ENCODE data around the gene HOXA9. TPM values are rescaled to one million over a fixed set of nuclear protein-coding genes. Genes with fewer than 3 reads are reported as not detected.

HOXA9 gene
- total RNA-seq, 1 donor from 2014 or later, result 14.5 TPM

DNA sequence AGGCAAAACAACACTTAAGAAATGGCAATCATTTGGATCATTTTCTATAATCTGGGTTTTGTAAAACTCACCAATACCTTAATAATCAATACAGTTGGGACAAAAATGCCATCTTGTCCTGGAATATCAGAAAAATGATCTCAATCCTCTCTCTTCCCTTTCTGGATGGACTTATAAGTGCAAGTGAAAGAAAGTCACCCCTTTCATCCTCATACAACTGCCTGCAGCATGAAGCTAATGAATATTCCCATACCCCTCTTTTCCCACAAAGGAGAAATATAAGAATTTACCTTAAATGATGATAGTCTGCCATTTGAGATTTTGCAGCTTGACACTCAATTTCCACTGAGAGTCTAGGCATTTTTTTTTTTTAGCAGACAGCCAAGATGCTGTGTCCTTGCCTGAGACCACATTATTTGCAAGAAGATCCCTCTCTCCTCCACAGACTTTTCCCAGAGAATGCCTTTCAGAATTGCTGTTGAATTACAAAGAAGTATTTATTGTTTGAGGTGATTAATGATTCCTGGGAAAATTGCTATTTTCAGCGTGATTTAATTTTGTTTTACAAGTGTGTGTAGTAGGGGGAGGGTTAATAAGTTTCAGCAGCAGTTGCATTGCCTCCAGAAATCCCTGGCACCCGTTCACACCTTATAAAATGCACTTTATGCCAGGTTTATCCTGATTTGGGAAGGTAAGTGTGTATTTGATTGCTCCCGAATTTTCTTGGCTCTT lies 38.6 kb downstream of the HOXA9 start:
- Mint-ChIP-seq H3K27ac (peak overlapping the region; percentile 100), H3K27me3 (ENCODE audit: low read depth) (no peaks in the 10 kb centered on the region), H3K4me1 (peaks cover 86% of the 10 kb centered on the region), H3K4me3 (peak overlapping the region; percentile 88), H3K36me3 (peaks cover 35% of the 10 kb centered on the region), H3K9me3 (no peaks in the 10 kb centered on the region)
- TF ChIP-seq, protein P1, sequence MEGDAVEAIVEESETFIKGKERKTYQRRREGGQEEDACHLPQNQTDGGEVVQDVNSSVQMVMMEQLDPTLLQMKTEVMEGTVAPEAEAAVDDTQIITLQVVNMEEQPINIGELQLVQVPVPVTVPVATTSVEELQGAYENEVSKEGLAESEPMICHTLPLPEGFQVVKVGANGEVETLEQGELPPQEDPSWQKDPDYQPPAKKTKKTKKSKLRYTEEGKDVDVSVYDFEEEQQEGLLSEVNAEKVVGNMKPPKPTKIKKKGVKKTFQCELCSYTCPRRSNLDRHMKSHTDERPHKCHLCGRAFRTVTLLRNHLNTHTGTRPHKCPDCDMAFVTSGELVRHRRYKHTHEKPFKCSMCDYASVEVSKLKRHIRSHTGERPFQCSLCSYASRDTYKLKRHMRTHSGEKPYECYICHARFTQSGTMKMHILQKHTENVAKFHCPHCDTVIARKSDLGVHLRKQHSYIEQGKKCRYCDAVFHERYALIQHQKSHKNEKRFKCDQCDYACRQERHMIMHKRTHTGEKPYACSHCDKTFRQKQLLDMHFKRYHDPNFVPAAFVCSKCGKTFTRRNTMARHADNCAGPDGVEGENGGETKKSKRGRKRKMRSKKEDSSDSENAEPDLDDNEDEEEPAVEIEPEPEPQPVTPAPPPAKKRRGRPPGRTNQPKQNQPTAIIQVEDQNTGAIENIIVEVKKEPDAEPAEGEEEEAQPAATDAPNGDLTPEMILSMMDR (IDR thresholded peaks at IDR 0.05; ENCODE audit: unreplicated experiment), result no peak
- no peak for DNase-seq (ENCODE audit: low spot score in 2 of 2, unreplicated experiment in 2 of 2)

DNA sequence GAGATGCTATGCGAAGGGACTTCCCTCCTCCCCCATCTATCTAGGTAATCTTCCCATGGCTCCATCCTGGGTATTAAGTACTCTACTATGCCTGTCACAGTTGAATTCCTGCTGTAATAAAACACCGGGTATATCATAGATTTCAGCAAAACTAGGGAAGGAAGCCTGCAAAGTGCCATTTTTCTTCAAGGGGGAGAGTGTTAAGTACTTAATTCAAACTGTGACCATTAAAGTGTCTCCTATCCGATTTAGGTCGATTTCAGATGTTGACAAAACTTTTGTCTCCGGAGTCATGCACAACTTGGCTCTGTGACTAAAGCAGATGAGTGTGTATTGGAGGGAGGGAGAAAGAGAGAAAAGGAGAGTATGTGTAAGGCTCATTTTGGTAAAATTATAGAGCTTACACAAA lies 39.3 kb downstream of the HOXA9 start:
- H3K4me1 Mint-ChIP-seq, result peaks cover 86% of the 10 kb centered on the region
- no peaks in the 10 kb centered on the region for H3K9me3 Mint-ChIP-seq
- no peak for DNase-seq (ENCODE audit: low spot score in 2 of 2, unreplicated experiment in 2 of 2)
- H3K27me3 Mint-ChIP-seq (ENCODE audit: low read depth), result no peaks in the 10 kb centered on the region
- H3K27ac Mint-ChIP-seq, result peak overlapping the region; percentile 100
- peak overlapping the region; percentile 88 for H3K4me3 Mint-ChIP-seq
- H3K36me3 Mint-ChIP-seq, result peaks cover 36% of the 10 kb centered on the region
- TF ChIP-seq, protein P1 (IDR thresholded peaks at IDR 0.05; ENCODE audit: unreplicated experiment), result no peak

DNA sequence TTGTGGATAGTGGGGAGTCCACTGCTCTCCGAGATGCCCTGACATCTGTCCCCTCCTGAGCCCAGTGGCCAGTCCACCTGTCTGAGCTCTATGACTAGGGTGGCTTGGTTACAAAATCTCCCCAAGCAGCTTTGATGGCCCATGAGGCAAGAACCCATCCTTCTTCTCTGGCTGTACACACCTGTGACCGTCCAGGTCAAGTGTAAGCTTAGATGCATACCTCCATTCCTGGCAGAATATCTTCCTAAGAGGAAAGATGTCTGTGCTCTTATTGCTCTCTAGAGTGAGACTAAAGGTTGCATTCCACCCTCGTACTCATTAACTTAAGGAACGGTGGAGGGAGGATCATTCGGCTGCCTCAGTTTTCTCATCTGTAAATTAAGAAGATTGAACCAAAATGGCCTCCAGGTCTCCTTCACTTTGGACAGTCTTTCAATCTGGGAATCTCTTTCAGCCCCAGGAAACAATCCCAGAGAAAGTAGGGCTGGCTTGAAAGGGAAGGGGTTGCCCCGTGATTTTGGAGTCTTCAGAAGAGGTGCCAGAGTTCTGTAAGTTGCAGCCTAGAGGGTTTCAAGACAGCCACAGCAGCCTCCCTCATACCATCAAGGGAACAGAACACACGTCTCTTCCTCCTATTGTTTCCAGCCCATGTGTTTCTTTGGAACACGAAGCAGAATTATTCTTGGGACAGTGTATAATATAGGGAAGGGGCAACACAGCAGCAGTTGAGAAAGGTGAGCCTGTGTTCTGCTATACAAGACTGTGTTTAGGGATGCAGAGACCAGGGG lies 40.2 kb downstream of the HOXA9 start:
- TF ChIP-seq, protein P1 (IDR thresholded peaks at IDR 0.05; ENCODE audit: unreplicated experiment), result no peak
- Mint-ChIP-seq H3K36me3 (peaks cover 36% of the 10 kb centered on the region), H3K4me3 (peak overlapping the region; percentile 88), H3K4me1 (peaks cover 95% of the 10 kb centered on the region), H3K27ac (peak overlapping the region; percentile 100), H3K27me3 (ENCODE audit: low read depth) (no peaks in the 10 kb centered on the region), H3K9me3 (no peaks in the 10 kb centered on the region)
- DNase-seq (ENCODE audit: low spot score in 2 of 2, unreplicated experiment in 2 of 2), result no peak

DNA sequence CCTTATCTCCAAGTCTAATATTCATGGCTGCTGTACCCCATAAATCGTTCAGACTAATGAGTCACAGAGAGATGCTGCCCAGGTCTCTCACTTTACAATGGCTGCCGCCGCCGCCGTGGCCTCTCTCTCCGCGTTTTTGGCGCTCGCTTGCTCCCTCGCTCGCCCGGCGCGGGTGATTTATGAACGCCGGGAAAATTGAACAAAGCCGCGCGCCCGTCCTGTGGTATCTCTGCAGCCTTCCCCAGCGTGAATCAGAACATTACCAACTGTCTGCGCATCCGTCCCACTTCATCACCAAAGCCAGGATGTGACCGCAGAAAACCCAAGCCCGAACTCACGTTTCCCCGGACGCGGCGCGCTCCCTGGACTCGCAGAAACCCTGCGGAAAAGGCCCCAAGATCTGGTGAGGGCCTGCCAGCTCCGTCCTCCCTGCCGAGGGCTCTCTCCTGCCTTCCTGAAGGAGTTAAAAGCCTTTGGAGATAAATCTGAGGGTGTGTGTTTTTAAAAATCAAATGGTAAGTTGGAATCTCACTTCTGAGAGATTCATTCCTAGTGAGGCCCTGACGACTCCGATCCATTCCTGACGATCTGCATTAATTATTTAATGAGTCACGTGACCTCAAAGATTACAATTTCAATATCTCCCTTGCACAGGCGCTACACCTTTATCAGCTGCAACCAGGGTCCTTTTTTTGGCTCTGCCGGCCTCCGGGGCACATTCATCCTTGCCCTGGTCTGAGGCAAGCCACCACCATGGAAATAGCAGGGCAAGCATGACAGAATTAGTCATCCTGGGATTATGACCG lies 41.0 kb downstream of the HOXA9 start:
- peak in 1 of 2 experiments; percentile 83 for DNase-seq (ENCODE audit: low spot score in 2 of 2, unreplicated experiment in 2 of 2)
- Mint-ChIP-seq H3K27ac (peak overlapping the region; percentile 100), H3K27me3 (ENCODE audit: low read depth) (no peaks in the 10 kb centered on the region), H3K36me3 (peaks cover 36% of the 10 kb centered on the region), H3K4me1 (peaks cover 100% of the 10 kb centered on the region), H3K4me3 (peak overlapping the region; percentile 88), H3K9me3 (no peaks in the 10 kb centered on the region)
- TF ChIP-seq, protein P1 (IDR thresholded peaks at IDR 0.05; ENCODE audit: unreplicated experiment), result no peak

DNA sequence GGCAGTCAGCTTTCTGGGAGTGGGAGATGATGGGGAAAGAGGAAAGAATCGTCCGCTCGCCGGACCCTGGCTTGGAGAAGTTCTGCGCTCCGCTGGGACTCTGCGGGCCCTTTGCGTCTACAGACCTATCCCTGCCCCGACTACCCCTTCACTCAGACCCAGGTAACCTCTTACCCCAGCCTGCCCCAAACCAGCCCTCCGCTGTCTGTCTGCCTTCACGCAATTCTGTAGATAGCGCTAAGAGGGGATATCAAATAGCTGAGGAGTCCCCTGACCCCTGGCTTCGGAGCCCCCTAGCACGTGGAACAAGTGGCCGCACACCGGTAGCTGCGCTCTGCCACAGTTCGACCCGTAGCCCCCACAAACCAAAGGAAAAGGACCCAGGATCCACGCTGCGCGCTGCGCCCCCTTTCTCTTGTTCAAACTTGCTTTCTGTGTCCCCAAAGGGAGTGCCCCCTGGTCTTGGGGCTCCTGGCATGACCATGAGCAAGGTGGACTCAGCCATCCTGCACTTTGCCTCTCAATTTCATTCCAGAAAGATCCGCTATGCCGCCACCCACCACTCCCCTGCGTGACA lies 41.8 kb downstream of the HOXA9 start:
- no peak for DNase-seq (ENCODE audit: low spot score in 2 of 2, unreplicated experiment in 2 of 2)
- no peaks in the 10 kb centered on the region for H3K9me3 Mint-ChIP-seq
- H3K27me3 Mint-ChIP-seq (ENCODE audit: low read depth), result no peaks in the 10 kb centered on the region
- peaks cover 34% of the 10 kb centered on the region for H3K36me3 Mint-ChIP-seq
- peaks cover 100% of the 10 kb centered on the region for H3K4me1 Mint-ChIP-seq
- H3K27ac Mint-ChIP-seq, result peak overlapping the region; percentile 100
- TF ChIP-seq, protein P1 (IDR thresholded peaks at IDR 0.05; ENCODE audit: unreplicated experiment), result no peak
- peak overlapping the region; percentile 88 for H3K4me3 Mint-ChIP-seq
